HCT116 (cell line): Measurements from ENCODE around the gene EXOSC10. TPM values are rescaled to one million over a fixed set of nuclear protein-coding genes. Genes with fewer than 3 reads are reported as not detected.

ENCODE experiments used
- ATAC-seq: fragments of 200-7000 bp; cut with Tn5 transposase; 2 replicates; pipeline ENCODE4 v1.9.1; 2020; ENCODE audit warnings: mild to moderate bottlenecking, moderate library complexity
- BruUV-seq: library from RNA; stranded (reverse); fragments of 400-500 nt; replicated peaks from 2 replicates; lab custom pipeline; 2021; lab: Mats Ljungman, UMichigan
- CTCF ChIA-PET: fragments of 300-600 bp; sonication (Branson Sonifier 250); formaldehyde crosslinking; loops from one replicate; lab custom pipeline; 2021; ENCODE audit warnings: antibody characterized with exemption; lab: Charles Lee
- POLR2A ChIA-PET: fragments of 300-600, 350-600 bp; sonication (Branson Sonifier 250); formaldehyde crosslinking; loops from one replicate; lab custom pipeline; 2021; ENCODE audit warnings: antibody characterized with exemption; lab: Charles Lee
- RAD21 ChIA-PET, 2 experiments: fragments of 300-600 bp; sonication (Branson Sonifier 250); formaldehyde crosslinking; loops; one replicate each; lab custom pipeline; 2023; ENCODE audit warnings: low total read pairs in 2 of 2; ENCODE audit not compliant: uncharacterized antibody in 2 of 2, unreplicated experiment in 2 of 2, low non-redundant PET in 1 of 2; lab: Charles Lee
- DNase-seq: peaks from one replicate; pipeline ENCODE4 v3.0.0-alpha.2; 2010; ENCODE audit warnings: low read depth, low spot score
- H2AFZ ChIP-seq: fragments of 200-600 bp; shearing (Covaris generic), sonication (generic); 2 replicates; pipeline ENCODE4 v1.6.1; 2017; ENCODE audit warnings: low read depth, mixed run types, mixed read lengths, antibody characterized with exemption, low read length; ENCODE audit not compliant: poor library complexity, severe bottlenecking
- H3K27ac ChIP-seq: 2 replicates; pipeline ENCODE4 v1.5.1; 2012; ENCODE audit warnings: low read depth, low read length
- H3K27me3 ChIP-seq: fragments of 200-600 bp; sonication (generic); 2 replicates; pipeline ENCODE4 v1.6.1; 2016; ENCODE audit warnings: mixed run types, low read length, mixed read lengths; ENCODE audit not compliant: insufficient read depth
- H3K36me3 ChIP-seq, 2 experiments: fragments of 200-500 bp in 1 of 2; fragments of 200-600 bp in 1 of 2; sonication (Bioruptor generic) in 1 of 2; sonication (generic) in 1 of 2; 2 replicates each; pipeline versions ENCODE4 v1.5.1 to v1.6.1; 2014 to 2016; ENCODE audit warnings: low read length in 2 of 2, inconsistent platforms in 1 of 2, mixed read lengths in 1 of 2, mixed run types in 1 of 2; ENCODE audit not compliant: insufficient read depth in 2 of 2, control insufficient read depth in 1 of 2
- H3K4me1 ChIP-seq, 2 experiments: fragments of 200-600 bp in 1 of 2; sonication (generic) in 1 of 2; 2 replicates each; pipeline versions ENCODE4 v1.5.1 to v1.6.1; 2012 to 2017; ENCODE audit warnings: low read length in 2 of 2, inconsistent platforms in 1 of 2, mild to moderate bottlenecking in 1 of 2, mixed read lengths in 1 of 2, mixed run types in 1 of 2, moderate library complexity in 1 of 2; ENCODE audit not compliant: insufficient read depth in 2 of 2, control insufficient read depth in 1 of 2
- H3K4me2 ChIP-seq: fragments of 200-600 bp; sonication (generic); 2 replicates; pipeline ENCODE4 v1.6.1; 2017; ENCODE audit warnings: mixed run types, low read length, mixed read lengths
- H3K4me3 ChIP-seq, 2 experiments: fragments of 200-600 bp in 1 of 2; sonication (generic) in 1 of 2; replicated peaks in 1 of 2; 2 replicates each; pipeline ENCODE4 v1.5.1; 2011 to 2016; ENCODE audit warnings: low read length in 2 of 2, control low read depth in 1 of 2, low read depth in 1 of 2, mild to moderate bottlenecking in 1 of 2, mixed read lengths in 1 of 2, mixed run types in 1 of 2
- H3K79me2 ChIP-seq: fragments of 200-600 bp; sonication (generic); 2 replicates; pipeline ENCODE4 v1.6.1; 2017; ENCODE audit warnings: mild to moderate bottlenecking, mixed run types, low read length, moderate library complexity, mixed read lengths; ENCODE audit not compliant: insufficient read depth
- H3K9ac ChIP-seq: fragments of 200-600 bp; sonication (generic); 2 replicates; pipeline ENCODE4 v1.6.1; 2016; ENCODE audit warnings: low read length, mixed read lengths
- H3K9me2 ChIP-seq: fragments of 200-600 bp; sonication (generic), shearing (Covaris generic); 2 replicates; pipeline ENCODE4 v1.6.1; 2017; ENCODE audit warnings: mixed run types, mild to moderate bottlenecking, moderate library complexity; ENCODE audit not compliant: insufficient read depth
- H3K9me3 ChIP-seq, 2 experiments: fragments of 200-500 bp in 1 of 2; fragments of 200-600 bp in 1 of 2; sonication (Bioruptor generic) in 1 of 2; sonication (generic) in 1 of 2; 2 replicates each; pipeline ENCODE4 v1.6.1; 2014 to 2017; ENCODE audit warnings: low read length in 2 of 2, mixed read lengths in 2 of 2, inconsistent platforms in 1 of 2, low read depth in 1 of 2, mild to moderate bottlenecking in 1 of 2, mixed run types in 1 of 2, moderate library complexity in 1 of 2; ENCODE audit not compliant: control insufficient read depth in 1 of 2, insufficient read depth in 1 of 2
- H4K20me1 ChIP-seq: fragments of 200-600 bp; sonication (generic), shearing (Covaris generic); 2 replicates; pipeline ENCODE4 v1.6.1; 2017; ENCODE audit warnings: mixed run types, mild to moderate bottlenecking, moderate library complexity; ENCODE audit not compliant: insufficient read depth
- EGR1 ChIP-seq: IDR thresholded peaks from 2 replicates; pipeline ENCODE4 v1.6.1; 2012; ENCODE audit warnings: low read depth
- ELF1 ChIP-seq: IDR thresholded peaks from 2 replicates; pipeline ENCODE4 v1.6.1; 2012; ENCODE audit warnings: low read depth, borderline replicate concordance
- EZH2 ChIP-seq: fragments of 200-600 bp; sonication (generic); IDR thresholded peaks from 2 replicates; pipeline ENCODE4 v1.6.1; 2017; ENCODE audit warnings: antibody characterized with exemption, mixed run types
- EZH2phosphoT487 ChIP-seq: fragments of 200-600 bp; IDR thresholded peaks from 2 replicates; pipeline ENCODE4 v1.6.1; 2018; ENCODE audit warnings: antibody characterized with exemption, borderline replicate concordance
- FOSL1 ChIP-seq: IDR thresholded peaks from 2 replicates; pipeline ENCODE4 v1.6.1; 2012; ENCODE audit warnings: low read depth
- JUND ChIP-seq: IDR thresholded peaks from 2 replicates; pipeline ENCODE4 v1.6.1; 2012
- POLR2AphosphoS5 ChIP-seq: IDR thresholded peaks from 2 replicates; pipeline ENCODE4 v1.6.1; 2011; ENCODE audit warnings: mild to moderate bottlenecking, low read depth, low read length, moderate library complexity
- RAD21 ChIP-seq: IDR thresholded peaks from 2 replicates; pipeline ENCODE4 v1.6.1; 2012; ENCODE audit warnings: low read depth, mild to moderate bottlenecking
- SP1 ChIP-seq: IDR thresholded peaks from 2 replicates; pipeline ENCODE4 v1.6.1; 2012; ENCODE audit warnings: low read depth
- YY1 ChIP-seq: IDR thresholded peaks from 2 replicates; pipeline ENCODE4 v1.6.1; 2011; ENCODE audit warnings: low read length, low read depth, moderate library complexity, mild to moderate bottlenecking; ENCODE audit not compliant: insufficient replicate concordance; ENCODE audit errors: extremely low read depth
- ZFX ChIP-seq: fragments of 450-650 bp; IDR thresholded peaks from 2 replicates; pipeline ENCODE4 v1.6.1; 2017
- intact Hi-C: fragments of 100-400 bp; cut with micrococcal nuclease; formaldehyde crosslinking; loops from 2 replicates; pipeline ENCODE4 v1.10.0; 2022
- total RNA-seq: library from RNA; stranded (reverse); gene quantifications from one replicate; pipeline ENCODE4 v1.2.1, GENCODE V29; 2021; ENCODE audit not compliant: unreplicated experiment
- TF ChIP-seq, protein P1 (sequence below): IDR thresholded peaks from 2 replicates; pipeline ENCODE4 v1.6.1; 2011; ENCODE audit warnings: mild to moderate bottlenecking, low read length, moderate library complexity; ENCODE audit not compliant: insufficient replicate concordance; ENCODE audit errors: extremely low read depth
- TF ChIP-seq, protein P2 (sequence below): IDR thresholded peaks from 2 replicates; pipeline ENCODE4 v1.6.1; 2012
- TF ChIP-seq, protein P3 (sequence below), 3 experiments: fragments of 200-600 bp in 1 of 3; sonication (generic) in 1 of 3; IDR thresholded peaks in 2 of 3; conservative IDR thresholded peaks in 1 of 3; 2 replicates each; pipeline ENCODE4 v1.5.1; 2012 to 2017; ENCODE audit warnings: low read depth in 2 of 3, low read length in 2 of 3, antibody characterized with exemption in 1 of 3, borderline replicate concordance in 1 of 3, control low read depth in 1 of 3, mild to moderate bottlenecking in 1 of 3, mixed read lengths in 1 of 3, mixed run types in 1 of 3, moderate library complexity in 1 of 3; ENCODE audit not compliant: insufficient read depth in 1 of 3

The EXOSC10 gene
- total RNA-seq, 1 experiment from 2014 or later, result 80.7 TPM

DNA sequence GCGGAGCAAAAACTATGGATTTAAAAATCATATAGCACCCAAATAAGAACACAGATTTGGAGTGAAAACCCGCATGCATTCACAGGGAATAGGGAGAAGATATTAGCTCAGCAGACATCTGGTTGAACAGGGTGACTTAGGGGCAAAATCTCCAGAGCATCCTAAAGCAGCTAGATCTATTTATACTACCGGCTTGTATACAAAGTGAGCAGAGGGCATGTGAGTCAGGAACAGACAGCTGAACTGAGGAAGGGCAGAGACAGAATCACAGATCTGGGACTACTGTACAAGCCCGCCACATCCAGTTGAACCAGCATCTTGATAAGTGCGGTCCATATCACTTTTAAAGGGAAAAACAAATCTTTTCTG, 35.2 kb upstream of the EXOSC10 start:
- H3K4me3 ChIP-seq, result no peak overlapping the region
- no peak overlapping the region for H3K27ac ChIP-seq
- TF ChIP-seq, protein P1, sequence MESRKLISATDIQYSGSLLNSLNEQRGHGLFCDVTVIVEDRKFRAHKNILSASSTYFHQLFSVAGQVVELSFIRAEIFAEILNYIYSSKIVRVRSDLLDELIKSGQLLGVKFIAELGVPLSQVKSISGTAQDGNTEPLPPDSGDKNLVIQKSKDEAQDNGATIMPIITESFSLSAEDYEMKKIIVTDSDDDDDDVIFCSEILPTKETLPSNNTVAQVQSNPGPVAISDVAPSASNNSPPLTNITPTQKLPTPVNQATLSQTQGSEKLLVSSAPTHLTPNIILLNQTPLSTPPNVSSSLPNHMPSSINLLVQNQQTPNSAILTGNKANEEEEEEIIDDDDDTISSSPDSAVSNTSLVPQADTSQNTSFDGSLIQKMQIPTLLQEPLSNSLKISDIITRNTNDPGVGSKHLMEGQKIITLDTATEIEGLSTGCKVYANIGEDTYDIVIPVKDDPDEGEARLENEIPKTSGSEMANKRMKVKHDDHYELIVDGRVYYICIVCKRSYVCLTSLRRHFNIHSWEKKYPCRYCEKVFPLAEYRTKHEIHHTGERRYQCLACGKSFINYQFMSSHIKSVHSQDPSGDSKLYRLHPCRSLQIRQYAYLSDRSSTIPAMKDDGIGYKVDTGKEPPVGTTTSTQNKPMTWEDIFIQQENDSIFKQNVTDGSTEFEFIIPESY, result no peak
- TF ChIP-seq RAD21 (no peak), JUND (no peak), ZFX (no peak), SP1 (no peak), EZH2 (no peak), YY1 (no peak), FOSL1 (no peak), ELF1 (no peak), EGR1 (no peak), POLR2AphosphoS5 (no peak), EZH2phosphoT487 (no peak)
- TF ChIP-seq, protein P2, sequence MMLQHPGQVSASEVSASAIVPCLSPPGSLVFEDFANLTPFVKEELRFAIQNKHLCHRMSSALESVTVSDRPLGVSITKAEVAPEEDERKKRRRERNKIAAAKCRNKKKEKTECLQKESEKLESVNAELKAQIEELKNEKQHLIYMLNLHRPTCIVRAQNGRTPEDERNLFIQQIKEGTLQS, result no peak
- TF ChIP-seq, protein P3, sequence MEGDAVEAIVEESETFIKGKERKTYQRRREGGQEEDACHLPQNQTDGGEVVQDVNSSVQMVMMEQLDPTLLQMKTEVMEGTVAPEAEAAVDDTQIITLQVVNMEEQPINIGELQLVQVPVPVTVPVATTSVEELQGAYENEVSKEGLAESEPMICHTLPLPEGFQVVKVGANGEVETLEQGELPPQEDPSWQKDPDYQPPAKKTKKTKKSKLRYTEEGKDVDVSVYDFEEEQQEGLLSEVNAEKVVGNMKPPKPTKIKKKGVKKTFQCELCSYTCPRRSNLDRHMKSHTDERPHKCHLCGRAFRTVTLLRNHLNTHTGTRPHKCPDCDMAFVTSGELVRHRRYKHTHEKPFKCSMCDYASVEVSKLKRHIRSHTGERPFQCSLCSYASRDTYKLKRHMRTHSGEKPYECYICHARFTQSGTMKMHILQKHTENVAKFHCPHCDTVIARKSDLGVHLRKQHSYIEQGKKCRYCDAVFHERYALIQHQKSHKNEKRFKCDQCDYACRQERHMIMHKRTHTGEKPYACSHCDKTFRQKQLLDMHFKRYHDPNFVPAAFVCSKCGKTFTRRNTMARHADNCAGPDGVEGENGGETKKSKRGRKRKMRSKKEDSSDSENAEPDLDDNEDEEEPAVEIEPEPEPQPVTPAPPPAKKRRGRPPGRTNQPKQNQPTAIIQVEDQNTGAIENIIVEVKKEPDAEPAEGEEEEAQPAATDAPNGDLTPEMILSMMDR (IDR thresholded peaks at IDR 0.05 in 2 of 3, conservative IDR thresholded peaks at IDR 0.05 in 1 of 3; ENCODE audit: borderline replicate concordance in 1 of 3, insufficient read depth in 1 of 3, low read depth in 2 of 3, low read length in 2 of 3), result no peak
- BruUV-seq, result no TSS peak
- no peaks in the 10 kb centered on the region for H3K9me2 ChIP-seq
- ChIA-PET RAD21 (no interaction called here), POLR2A (no interaction called here), CTCF (no interaction called here)
- no peaks in the 10 kb centered on the region for H4K20me1 ChIP-seq
- intact Hi-C loops, result no loop called here
- H2AFZ ChIP-seq, result no peak overlapping the region
- no peak for DNase-seq
- H3K9ac ChIP-seq, result no peak overlapping the region
- H3K9me3 ChIP-seq, result no peaks in the 10 kb centered on the region
- no peaks in the 10 kb centered on the region for H3K27me3 ChIP-seq
- H3K4me1 ChIP-seq, result no peaks in the 10 kb centered on the region
- no peak overlapping the region for H3K4me2 ChIP-seq
- no peak for ATAC-seq
- H3K79me2 ChIP-seq, result no peaks in the 10 kb centered on the region
- H3K36me3 ChIP-seq, result peaks cover 9 to 29% of the 10 kb centered on the region in 2 experiments; a peak in 3 of 4 replicates
